Activated CD4-positive, CD25-positive, alpha-beta regulatory T cell treated with anti-CD3 and anti-CD28 coated beads, Interleukin-2, amount 50 U/mL, for 72 hours (primary cell): ENCODE data around the gene SLFN13.
A peak's percentile ranks its signal among the peaks of the same experiment; 100 is the strongest.
"Not testable (repeated sequence)": the region's sequence is repeated elsewhere in the genome, so short reads cannot be mapped to it uniquely, and the experiment has no call there.

Experiments used
- DNase-seq: peaks from one replicate; pipeline ENCODE4 v3.0.0; 2021

Gene SLFN13, protein sequence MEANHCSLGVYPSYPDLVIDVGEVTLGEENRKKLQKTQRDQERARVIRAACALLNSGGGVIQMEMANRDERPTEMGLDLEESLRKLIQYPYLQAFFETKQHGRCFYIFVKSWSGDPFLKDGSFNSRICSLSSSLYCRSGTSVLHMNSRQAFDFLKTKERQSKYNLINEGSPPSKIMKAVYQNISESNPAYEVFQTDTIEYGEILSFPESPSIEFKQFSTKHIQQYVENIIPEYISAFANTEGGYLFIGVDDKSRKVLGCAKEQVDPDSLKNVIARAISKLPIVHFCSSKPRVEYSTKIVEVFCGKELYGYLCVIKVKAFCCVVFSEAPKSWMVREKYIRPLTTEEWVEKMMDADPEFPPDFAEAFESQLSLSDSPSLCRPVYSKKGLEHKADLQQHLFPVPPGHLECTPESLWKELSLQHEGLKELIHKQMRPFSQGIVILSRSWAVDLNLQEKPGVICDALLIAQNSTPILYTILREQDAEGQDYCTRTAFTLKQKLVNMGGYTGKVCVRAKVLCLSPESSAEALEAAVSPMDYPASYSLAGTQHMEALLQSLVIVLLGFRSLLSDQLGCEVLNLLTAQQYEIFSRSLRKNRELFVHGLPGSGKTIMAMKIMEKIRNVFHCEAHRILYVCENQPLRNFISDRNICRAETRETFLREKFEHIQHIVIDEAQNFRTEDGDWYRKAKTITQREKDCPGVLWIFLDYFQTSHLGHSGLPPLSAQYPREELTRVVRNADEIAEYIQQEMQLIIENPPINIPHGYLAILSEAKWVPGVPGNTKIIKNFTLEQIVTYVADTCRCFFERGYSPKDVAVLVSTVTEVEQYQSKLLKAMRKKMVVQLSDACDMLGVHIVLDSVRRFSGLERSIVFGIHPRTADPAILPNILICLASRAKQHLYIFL

DNA sequence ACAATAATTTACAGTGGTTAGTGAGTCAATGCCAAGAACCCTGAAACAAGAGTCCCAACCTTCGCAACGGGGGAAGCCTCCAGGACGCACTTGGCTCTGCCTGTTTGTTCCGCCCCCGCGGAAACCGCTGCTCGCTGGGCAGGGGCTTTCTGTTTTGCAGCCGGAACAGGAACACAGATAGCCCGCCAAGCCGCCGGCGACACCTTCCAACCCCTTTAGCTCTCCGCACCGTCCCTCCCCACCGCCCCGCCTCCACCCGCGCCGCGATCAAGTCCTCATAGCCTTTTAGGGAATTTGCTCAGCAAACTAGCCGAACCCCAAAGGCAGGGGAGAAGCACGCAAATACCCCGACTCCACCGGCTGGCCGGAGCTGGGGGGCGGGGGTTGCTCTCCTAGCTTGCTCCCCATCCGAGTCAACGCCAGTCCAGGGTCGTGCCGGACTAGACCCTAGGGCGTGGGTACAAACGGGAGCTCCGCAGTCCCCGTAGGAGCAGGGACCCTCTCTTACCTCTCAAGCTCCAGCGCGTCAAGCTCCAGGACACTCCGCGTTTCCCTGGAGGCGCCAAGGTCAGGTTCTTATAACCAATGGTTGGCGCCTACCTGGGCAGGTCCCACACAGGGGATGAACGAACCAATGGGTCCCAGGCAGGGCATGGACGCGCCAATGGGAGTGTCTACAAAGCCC lies at the start of gene SLFN13:
Gene SLFN13 (minus strand): TSS at position 553 of the 685 bp plus-strand sequence. CDS start 3,086 bp downstream, outside the sequence.
- DNase-seq, result peak; percentile 84

DNA sequence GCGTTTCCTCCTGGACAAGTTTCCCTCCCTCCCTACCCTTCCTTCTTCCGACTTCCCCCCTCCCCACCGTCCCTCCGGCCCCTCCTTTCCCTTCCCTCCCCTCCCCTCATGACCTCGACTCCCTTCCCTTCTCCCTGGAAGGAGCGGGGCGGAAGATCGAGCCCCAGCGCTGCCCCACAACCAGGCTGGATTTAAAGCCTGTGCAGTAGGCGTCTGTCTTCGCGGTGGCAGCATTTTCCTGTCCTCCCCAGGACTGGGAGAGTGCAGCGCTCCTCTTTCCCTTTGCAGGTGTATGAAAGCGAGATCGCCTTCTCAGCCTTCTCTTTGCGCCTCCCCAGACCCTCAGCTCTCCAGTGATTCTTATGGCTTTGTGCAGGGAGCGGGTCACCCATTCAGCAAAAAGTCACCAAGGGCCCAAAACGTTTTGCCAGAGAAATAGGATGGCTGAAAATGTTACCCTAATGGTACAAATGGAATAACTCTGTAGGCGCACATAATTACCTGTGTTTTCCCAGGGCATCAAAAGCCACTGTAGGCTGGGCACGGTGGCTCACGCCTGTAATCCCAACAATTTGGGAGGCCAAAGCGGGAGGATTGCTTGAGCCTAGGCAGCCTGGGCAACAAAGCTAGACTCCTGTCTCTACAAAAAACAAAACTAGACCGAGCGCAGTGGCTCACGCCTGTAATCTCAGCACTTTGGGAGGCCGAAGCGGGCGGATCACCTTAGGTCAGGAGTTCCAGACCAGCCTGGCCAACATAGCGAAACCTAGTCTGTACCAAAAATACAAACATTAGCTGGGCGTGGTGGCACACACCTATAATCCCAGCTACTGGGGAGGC lies 48.1 kb upstream of the SLFN13 start:
- DNase-seq, result no peak

DNA sequence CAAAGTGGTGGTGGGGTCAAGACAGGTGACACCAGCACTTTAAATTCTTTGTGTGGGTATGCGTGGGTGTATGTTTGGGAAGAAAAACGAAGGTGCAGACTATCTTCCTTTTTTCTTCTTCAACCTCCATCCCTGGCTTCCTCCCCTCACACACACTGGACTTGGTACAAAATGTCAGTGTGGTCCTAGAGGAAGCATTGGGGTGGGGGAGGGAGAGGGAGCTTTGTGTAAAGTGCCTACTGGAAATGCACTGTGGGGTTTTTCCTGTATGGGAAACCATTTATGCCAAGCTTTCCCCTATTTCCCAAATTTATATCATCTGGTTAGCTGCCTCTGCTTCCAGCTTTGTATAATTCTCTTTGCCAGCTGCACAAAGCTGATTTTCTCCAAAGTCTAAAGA lies 44.5 kb upstream of the SLFN13 start:
- no peak for DNase-seq

DNA sequence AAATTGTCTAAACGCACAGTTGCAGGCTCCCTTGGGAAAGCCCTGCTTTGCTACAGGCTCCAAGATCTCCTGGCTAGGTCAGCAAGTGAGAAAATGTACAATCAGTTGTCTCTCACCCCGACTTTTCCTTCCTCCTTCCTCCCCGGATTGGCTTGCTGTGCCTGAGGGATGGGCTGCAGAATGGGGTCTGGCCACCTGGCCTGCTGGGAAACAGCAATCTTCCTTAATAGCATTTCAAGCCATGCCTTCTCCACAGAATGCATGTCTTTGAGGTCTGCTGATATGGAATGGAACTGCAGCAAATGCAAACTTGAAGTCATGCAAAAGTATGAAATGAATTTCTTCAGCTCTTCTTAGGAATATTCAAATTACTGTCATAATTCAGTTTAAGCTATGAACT lies 42.9 kb upstream of the SLFN13 start:
- DNase-seq, result no peak

DNA sequence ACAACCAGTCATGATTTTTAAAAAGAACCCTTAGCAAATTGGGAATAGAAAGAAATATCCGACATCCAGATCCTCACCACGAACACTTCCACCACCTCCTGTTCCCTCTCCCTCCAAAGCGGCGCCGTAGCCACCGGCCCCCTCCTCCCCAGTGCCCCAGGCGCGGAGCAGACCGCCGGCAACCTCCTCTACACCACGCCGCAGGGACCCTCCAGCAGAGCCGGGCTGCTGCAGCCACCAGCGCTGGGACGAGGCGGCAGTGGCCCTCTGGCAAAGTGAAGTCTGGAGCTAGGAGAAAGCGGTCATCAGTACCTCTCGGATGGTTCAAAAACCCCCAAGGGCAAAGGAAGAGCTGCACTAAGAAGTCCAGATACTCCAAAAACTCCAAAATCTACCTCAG lies 41.4 kb upstream of the SLFN13 start:
- DNase-seq, result no peak

DNA sequence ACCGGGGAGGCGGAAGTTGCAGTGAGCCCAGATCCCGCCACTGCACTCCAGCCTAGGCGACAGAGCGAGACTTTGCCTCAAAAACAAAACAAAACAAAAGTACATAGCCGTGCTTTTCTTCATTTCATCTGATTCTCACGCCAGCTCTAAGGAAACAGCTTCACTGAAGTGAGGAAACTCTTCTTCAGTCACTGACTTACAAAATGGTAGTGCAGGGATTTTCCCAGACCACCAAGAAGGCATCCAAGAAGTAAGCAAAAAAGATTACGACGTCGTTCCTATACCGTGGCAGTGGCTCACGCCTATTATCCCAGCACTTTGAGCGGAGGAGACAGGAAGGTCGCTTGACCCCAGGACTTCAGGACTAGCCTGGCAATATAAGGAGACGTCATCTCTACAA lies 40.4 kb upstream of the SLFN13 start:
- no peak for DNase-seq

DNA sequence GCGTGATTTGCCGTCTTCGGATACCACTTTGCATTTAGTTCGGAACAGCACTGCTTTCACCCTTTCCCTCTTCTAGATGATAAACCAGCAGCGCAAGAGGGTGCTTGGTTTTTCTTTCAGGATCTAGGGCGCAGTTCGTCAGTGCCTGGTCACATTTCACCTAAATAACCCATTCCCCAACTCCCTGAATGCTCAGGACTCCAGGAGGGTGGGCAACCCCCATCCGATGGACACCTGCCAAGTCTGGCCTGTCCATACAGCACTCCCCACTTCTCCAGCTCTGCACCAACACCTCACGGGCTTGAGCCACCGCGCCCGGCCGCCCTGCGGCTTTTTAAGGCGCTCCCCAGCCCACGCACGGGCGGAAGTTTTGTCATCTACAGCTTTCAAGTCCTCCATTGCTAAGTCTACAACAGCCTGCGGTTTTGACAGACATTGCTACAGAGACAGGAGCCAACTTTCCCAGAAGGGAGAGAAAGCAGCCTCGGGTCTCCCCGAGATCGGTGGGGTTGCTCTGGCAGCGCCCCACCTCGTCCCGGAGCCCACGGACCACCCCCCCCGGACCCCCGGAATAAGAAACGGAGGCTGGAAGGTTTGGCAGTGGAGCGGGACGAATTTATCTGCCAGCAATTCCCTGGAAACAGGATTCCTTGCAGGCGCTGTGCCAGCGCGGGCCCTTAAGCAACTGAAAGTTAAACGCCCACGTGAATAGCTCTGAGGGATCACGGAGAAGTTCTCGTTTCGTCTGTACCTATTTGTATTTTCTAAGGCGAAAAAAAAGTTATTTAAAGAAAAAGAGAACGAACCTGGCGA lies 38.6 kb upstream of the SLFN13 start:
- DNase-seq, result peak; percentile 80

DNA sequence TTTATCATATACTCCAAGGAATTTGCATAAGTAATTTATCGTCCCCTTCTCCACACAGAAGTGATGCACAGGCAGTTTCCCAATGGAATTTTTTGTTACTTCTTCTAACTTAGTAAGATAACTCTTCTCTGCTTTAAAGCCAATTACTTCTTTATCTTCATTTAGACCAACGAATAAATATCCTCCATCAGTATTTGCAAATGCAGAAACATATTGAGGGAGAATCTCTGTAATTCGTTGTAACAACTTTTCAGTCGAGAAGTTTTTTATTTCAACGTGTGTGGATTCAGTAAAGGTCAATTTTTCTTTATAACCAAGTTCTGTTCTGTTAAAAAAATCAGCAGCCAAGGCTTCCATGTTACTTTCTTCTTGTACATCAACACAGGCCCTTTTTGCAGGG lies 30.7 kb upstream of the SLFN13 start:
- DNase-seq, result no peak

DNA sequence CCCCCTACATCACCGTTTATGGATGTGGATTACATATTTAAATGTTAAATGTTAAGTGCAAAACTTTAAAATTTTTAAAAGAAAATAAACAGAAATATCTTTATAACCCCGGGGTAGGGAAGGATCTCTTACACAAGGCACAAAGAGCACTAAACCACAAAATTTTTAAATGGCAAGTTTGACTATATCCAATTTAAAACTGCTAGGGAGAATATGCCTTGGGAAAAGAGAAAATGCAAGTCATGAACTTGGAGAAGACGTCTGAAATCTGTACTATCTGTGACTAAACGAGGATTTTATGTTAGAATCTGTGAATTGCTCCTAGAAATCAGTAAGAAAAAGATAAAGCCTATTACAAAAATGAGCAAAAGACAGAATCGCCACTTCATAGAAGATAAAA lies 28.7 kb upstream of the SLFN13 start:
- DNase-seq, result no peak

DNA sequence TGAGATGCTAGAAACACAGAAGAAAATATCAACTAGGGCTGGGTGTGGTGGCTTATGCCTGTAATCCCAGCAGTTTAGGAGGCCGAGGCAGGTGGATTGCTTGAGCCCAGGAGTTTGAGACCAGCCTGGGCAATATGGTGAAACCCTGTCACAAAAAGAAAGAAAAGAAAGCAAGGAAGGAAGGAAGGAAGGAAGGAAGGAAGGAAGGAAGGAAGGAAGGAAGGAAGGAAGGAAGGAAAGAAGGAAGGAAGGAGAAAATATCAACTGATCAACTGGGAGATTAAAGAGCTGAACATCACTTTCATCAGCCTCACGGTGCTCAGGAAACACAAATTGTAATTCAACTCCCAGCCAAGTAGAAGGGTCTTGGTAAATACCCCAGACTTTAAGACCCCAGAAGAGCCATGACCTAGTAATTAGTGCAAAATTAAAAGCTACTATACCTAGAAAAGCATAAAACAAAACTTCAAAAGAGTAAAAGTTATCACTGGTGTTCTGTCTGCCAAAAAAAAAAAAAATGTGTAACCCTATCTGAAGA lies 27.8 kb upstream of the SLFN13 start:
- DNase-seq, result no peak

DNA sequence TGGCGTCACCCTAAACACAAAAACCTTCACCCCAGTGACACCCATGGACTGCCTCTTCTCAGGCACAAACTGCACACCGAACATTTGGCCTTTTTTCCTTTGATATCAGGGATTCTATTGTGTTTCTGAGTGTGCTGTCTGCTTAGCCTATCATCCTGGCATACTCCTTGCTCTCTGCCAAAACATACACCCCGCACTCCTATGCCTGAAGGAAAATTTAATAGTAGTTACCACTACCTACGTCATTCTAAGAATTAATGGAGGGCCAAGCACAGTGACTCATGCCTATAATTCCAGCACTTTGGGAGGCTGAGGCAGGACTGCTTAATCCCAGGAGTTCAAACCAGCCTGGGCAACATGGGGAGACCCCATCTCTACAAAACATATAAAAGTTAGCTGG lies 19.9 kb upstream of the SLFN13 start:
- no peak for DNase-seq

DNA sequence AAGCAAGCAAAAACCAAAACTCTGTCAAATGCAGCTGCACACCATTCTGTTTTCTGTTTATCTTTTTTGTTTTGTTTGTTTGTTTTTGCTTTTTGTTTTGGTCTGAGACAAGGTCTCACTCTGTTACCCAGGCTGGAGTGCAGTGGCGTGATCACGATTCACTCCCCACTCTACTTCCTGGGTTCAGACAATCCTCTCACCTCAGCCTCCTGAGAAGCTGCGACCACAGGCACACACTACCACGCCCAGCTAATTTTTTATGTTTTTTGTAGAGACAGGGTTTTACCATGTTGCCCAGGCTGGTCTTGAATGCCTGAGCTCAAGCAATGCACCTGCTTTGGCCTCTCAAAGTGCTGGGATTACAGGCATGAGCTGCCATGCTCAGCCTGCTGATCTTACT lies 19.3 kb upstream of the SLFN13 start:
- no peak for DNase-seq

DNA sequence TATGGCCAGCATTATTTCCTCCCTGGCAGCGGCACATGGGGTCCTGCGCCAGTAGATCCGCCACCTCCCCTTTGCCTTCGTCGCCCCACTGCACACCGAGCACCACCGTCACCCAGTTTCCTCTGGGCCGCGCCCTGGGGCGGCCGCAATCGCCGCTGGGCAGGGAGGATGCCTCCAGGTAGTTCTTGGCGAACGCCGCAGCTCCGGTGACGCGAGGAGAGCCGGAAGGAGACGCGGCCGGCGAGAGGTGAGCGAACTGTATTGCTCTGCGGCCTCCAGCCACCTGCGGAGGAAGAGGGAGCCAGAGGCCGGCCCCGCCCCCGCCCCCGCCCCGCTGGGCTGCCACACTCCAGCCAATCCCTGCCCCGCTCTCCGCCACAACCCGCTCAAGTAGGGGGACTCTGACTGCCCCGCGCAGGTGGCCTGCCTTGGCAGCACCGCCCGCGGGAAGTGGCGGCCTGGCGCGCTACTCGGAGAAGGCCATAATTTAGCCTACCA lies 11.8 kb upstream of the SLFN13 start:
- DNase-seq, result peak; percentile 69

DNA sequence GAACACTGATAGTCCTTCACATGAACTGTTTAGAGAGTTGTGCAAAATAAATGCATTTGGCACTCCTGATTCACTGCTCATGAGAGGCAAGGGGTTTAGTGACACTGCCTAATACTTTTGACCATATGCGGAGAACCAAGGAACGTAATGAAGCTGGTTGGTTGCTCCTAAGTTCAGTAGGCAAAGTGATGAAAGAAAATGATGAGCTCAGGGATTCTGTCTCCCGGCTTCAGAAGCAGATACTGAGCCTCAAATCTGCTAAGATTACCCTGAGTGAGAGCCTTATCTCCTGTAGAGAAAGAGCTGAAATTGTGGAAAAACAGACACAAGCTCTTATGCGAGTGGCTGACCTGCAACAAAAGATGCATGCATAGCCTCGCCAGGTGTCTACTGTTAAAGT lies 5.5 kb upstream of the SLFN13 start:
- DNase-seq, result not testable (repeated sequence)

DNA sequence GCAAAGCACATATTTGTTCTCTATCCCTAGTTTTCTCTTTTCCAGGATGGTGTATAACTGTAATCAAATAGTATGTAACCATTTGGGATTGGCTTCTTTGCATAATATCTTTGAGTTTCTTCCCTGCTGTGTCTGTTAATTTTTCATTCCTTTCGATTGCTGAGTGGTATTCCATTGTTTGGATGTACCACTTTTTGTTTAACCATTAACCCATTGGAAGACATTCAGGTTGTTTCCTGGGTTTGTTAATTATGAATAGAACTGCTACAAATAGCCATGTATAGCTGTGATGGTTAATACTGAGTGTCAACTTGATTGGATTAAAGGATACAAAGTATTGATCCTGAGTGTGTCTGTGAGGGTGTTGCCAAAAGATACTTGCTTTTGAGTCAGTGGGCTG lies 4.6 kb upstream of the SLFN13 start:
- no peak for DNase-seq

DNA sequence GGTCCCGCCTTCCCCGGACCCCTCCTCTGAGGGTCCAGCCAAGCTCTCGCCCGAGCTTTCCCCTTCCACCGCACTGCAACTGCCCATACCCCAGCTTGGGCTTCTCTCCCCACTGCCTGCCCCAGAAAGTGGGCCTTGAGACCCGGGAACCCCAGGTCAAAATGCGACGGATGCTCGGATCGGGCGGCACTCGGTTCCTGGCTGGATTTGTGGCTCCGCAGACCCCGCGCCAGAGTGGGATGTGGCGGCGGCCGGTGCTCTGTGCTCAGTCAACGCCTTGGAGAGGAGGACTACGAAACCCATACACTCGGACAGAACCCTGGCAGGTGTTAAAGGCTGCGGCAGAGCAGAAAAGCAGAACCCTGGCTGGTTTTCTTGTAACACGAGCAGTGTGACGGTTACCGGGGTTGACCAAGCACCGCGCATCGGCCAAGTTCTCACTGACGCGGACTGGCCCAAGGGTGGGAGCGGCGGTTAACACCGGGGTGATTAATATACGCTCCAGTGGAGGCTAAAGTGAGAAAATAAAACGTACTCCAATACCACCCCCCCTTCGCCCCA lies 885 bp upstream of the SLFN13 start:
- DNase-seq, result no peak

DNA sequence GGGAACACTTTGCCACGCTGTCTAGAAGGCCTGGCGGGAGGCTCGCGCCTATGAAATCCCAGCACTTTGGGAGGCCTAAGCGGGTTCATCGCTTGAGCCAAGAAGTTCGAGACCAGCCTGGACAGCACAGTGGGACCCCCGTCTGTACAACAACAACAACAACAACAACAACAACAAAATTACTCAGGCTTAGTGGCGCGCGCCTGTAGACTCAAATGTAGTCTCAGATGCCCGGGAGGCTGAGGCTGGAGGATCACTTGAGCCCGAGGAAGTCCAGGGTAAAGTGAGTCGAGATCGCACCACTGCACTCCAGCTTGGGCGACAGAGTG lies 297 bp upstream of the SLFN13 start:
- no peak for DNase-seq

DNA sequence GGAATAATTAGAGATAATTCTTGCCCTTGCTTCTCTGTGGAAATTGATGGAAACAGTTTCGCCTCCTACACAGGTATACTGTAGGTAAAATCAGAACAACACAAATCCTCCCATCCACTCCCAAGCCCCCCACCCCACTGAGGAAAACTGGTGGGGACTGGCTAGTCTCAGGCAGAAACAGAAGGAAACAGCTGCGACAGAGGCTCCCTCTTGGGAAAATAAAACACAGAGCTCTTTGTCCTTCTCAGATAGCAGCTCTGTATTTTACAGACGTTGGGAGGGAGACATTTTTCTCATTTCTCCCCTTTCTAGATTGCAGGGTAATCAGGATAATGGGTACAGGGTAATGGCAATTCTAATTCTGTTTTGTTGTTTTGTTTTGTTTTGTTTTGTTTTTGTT lies 1.1 kb downstream of the SLFN13 start:
- no peak for DNase-seq

DNA sequence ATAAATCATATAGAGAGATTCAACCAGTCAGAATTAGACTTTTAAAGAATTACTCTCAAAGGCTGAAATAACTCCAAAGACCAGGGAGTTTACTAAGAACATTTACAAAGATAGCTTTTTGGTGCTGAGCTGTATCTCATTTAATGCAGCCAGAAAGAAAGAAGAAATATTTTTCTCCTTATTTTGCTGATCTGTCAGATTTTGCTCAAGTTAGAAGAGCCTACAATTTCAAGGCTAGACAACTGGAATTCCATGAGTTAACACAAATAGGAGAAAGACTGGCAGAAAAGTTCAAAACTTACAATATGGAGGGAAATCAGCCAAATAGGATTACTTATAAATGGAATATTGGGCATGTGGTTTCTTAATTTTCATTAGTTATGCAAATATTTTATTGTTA lies 10.1 kb downstream of the SLFN13 start:
- no peak for DNase-seq

DNA sequence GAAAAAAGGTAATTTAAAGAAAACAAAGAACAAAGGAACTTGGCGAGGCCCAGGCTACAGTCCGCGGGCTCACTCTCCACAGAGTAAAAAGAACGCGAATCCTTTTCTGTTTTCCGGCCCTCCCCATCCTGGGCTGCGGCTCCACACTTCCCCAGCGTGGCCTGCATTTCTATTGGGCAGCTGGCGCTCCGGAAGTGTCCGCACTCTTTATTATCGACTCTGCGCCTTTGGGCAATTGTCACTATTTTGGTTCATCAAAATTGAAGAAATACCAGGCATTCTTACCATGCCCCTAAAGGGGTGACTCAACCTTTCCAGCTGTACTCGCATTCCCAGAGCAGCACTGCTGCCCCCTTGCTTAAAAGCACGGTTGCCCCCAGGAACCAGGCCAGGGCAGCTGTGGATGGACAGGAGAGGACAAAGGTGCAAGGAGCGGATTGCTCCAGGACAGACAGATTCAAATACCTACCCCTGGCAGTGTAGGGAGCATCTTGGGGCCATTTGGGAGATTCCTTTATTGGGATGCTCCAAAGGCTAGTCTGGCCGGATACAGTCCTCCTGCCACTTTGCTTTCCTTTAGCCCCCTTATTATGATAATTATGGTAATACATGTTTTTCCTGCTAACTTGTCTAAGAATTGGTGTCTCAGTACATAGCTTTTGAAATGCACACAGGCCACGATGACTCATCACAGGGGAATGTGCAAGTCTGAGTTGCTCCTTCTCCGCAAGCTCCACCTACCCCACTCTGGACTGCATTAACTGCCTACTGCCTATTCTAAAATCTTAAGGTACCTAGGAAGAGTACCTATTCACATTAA lies 15.3 kb downstream of the SLFN13 start:
- peak; percentile 37 for DNase-seq
